RWPE1 (cell line): ENCODE data around the gene C1orf74.

Source experiments
- CTCF ChIA-PET: fragments of 350-600 bp; sonication (Branson Sonifier 250); formaldehyde crosslinking; extraction: SDS; loops from one replicate; lab custom pipeline; 2021; lab: Yijun Ruan, JAX
- POLR2A ChIA-PET: fragments of 400-600 bp; formaldehyde crosslinking; extraction: SDS; loops from one replicate; lab custom pipeline; 2020; ENCODE audit warnings: antibody characterized with exemption; ENCODE audit not compliant: low non-redundant PET; lab: Yijun Ruan, JAX
- DNase-seq: peaks from one replicate; pipeline ENCODE4 v3.0.0; 2012; ENCODE audit warnings: low spot score
- H3K27ac ChIP-seq: fragments of 450-650 bp; 2 replicates; pipeline ENCODE4 v1.5.1; 2017
- TF ChIP-seq, protein P1 (sequence below): fragments of 450-650 bp; conservative IDR thresholded peaks from 2 replicates; pipeline ENCODE4 v1.5.1; 2017; ENCODE audit warnings: low read depth, mild to moderate bottlenecking

The C1orf74 gene

GRCh38 chr1:209770636-209771415 lies 13.5 kb downstream of the C1orf74 start:
- ChIA-PET CTCF (no interaction called here), POLR2A (no interaction called here)
- DNase-seq: no peak
- no peak overlapping the region for H3K27ac ChIP-seq
- TF ChIP-seq, protein P1, sequence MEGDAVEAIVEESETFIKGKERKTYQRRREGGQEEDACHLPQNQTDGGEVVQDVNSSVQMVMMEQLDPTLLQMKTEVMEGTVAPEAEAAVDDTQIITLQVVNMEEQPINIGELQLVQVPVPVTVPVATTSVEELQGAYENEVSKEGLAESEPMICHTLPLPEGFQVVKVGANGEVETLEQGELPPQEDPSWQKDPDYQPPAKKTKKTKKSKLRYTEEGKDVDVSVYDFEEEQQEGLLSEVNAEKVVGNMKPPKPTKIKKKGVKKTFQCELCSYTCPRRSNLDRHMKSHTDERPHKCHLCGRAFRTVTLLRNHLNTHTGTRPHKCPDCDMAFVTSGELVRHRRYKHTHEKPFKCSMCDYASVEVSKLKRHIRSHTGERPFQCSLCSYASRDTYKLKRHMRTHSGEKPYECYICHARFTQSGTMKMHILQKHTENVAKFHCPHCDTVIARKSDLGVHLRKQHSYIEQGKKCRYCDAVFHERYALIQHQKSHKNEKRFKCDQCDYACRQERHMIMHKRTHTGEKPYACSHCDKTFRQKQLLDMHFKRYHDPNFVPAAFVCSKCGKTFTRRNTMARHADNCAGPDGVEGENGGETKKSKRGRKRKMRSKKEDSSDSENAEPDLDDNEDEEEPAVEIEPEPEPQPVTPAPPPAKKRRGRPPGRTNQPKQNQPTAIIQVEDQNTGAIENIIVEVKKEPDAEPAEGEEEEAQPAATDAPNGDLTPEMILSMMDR: no peak

- no peak for DNase-seq
- POLR2A ChIA-PET: no interaction called here
- CTCF ChIA-PET: no interaction called here
- TF ChIP-seq, protein P1: no peak
- H3K27ac ChIP-seq: peak overlapping the region; percentile 86
Measured at GRCh38 chr1:209769971-209770370, 14.4 kb downstream of the C1orf74 start.

DNA sequence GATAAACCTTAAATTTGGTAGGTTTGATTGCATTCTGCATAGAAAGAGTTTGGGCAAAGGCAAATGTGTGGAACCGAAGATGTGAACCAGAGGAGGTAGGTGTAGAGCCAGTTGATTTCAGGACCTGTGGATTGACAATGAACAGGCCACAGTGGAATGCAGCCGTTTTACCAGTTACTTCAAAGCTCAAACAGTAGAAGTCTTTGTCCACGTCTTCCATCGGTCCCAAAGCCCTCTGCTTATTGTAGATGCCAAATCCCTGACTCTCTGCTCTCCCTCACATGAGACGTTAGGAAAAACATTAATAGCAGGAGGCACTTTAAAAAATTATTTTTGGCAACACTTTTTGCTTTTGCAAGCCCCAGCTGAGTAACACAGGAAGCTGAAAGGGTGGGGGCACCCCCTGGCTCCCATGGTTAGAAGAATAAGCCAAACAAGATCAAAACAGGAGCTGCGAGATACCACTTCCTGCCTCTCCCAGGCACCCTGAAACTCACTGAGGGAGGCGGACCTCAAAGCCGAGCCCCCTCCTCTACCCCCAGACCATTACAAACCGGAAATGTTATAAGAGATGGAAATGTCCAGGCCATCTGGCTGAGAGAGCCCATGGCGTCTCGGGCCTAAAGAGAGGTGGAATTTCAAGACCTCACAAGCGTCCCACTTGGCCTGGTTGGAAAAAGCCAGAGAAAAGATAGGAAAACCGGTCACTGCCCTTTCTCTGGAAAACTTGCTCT lies 15.0 kb downstream of the C1orf74 start:
- TF ChIP-seq, protein P1: no peak
- CTCF ChIA-PET: no interaction called here
- DNase-seq: peak; percentile 74
- peak overlapping the region; percentile 86 for H3K27ac ChIP-seq
- POLR2A ChIA-PET: no interaction called here

DNA sequence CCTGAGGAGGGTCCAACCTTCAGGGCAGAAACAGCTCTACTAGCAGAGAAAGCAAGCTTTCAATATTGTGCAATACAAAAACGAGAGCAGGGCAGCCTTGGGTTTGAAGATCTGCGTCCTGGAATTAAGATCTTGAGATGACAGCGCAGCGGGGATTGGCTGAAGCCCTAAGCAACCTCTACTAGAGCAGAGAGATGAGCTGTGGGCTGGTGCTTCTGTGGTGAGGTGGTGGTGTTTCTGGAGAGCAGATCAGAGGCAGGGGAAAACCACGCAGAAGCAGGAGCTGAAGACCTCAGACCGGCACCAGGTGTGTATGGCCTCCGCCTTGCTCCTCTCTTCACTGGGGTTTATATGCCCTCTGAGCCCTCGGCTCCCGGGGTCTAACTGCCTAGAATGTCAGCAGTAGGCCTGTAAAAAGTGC lies 16.0 kb downstream of the C1orf74 start:
- TF ChIP-seq, protein P1: no peak
- H3K27ac ChIP-seq: peak overlapping the region; percentile 86
- CTCF ChIA-PET: interaction anchor here (0.6 to 0.8 kb wide), 2 partner anchors 36 to 75 kb away, joined by 4 read pairs; no protein-coding TSS in a partner anchor
- no peak for DNase-seq
- POLR2A ChIA-PET: no interaction called here

GRCh38 chr1:209767706-209768105 lies 16.7 kb downstream of the C1orf74 start:
- ChIA-PET CTCF (interaction anchor here (0.6 kb wide), 1 partner anchor 36 kb away, joined by 4 read pairs; no protein-coding TSS in a partner anchor), POLR2A (no interaction called here)
- H3K27ac ChIP-seq: no peak overlapping the region
- no peak for DNase-seq
- TF ChIP-seq, protein P1: no peak

GRCh38 chr1:209767096-209767495 lies 17.3 kb downstream of the C1orf74 start:
- DNase-seq: no peak
- TF ChIP-seq, protein P1: no peak
- no peak overlapping the region for H3K27ac ChIP-seq
- POLR2A ChIA-PET: no interaction called here
- CTCF ChIA-PET: no interaction called here
